Measurements from ENCODE around the gene METAP1. TPM values are rescaled to one million over a fixed set of nuclear protein-coding genes. Genes with fewer than 3 reads are reported as not detected.

Gene METAP1
- total and polyA plus RNA-seq, 2 donors (not counting 1 experiment from before 2014, with no cell fraction given): 20.4 to 40.0 TPM

- TF ChIP-seq EZH2 (IDR thresholded peaks at IDR 0.05; ENCODE audit: borderline replicate concordance, insufficient read depth, low read depth, low read length, poor library complexity, severe bottlenecking): no peak
- TF ChIP-seq, protein P1, sequence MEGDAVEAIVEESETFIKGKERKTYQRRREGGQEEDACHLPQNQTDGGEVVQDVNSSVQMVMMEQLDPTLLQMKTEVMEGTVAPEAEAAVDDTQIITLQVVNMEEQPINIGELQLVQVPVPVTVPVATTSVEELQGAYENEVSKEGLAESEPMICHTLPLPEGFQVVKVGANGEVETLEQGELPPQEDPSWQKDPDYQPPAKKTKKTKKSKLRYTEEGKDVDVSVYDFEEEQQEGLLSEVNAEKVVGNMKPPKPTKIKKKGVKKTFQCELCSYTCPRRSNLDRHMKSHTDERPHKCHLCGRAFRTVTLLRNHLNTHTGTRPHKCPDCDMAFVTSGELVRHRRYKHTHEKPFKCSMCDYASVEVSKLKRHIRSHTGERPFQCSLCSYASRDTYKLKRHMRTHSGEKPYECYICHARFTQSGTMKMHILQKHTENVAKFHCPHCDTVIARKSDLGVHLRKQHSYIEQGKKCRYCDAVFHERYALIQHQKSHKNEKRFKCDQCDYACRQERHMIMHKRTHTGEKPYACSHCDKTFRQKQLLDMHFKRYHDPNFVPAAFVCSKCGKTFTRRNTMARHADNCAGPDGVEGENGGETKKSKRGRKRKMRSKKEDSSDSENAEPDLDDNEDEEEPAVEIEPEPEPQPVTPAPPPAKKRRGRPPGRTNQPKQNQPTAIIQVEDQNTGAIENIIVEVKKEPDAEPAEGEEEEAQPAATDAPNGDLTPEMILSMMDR (IDR thresholded peaks at IDR 0.05): no peak
- ATAC-seq (ENCODE audit: low read depth) (no peak), DNase-seq (no peak)
- Histone ChIP-seq H2AFZ (ENCODE audit: insufficient read depth, low read depth, low read length, poor library complexity, severe bottlenecking) (no peak overlapping the region), H3K27ac (ENCODE audit: low read length in 2 of 2) (peak overlapping the region in 1 of 2 donors; percentile 10), H4K20me1 (ENCODE audit: control insufficient read depth, insufficient read depth, low read length, poor library complexity, severe bottlenecking) (no peaks in the 10 kb centered on the region), H3K79me2 (ENCODE audit: control insufficient read depth, insufficient read depth, low read length) (no peaks in the 10 kb centered on the region), H3K9me3 (ENCODE audit: control extremely low read depth in 1 of 3, control insufficient read depth in 2 of 3, insufficient read depth in 1 of 3, low read length in 2 of 3) (no peaks in the 10 kb centered on the region), H3K9ac (ENCODE audit: low read length) (no peak overlapping the region), H3K36me3 (replicated peaks in 1 of 2; ENCODE audit: control extremely low read depth in 1 of 2, control insufficient read depth in 1 of 2, extremely low read depth in 1 of 2, insufficient read depth in 2 of 2, low read length in 1 of 2) (peaks cover 13 to 43% of the 10 kb centered on the region in 2 experiments), H3K27me3 (replicated peaks in 1 of 4; ENCODE audit: control extremely low read depth in 1 of 4, control insufficient read depth in 3 of 4, insufficient read depth in 4 of 4, low read length in 3 of 4) (no peaks in the 10 kb centered on the region), H3K4me1 (ENCODE audit: control insufficient read depth in 2 of 2, insufficient read depth in 2 of 2, low read length in 2 of 2) (no peaks in the 10 kb centered on the region), H3K4me2 (replicated peaks; ENCODE audit: low read depth, low read length, poor library complexity, severe bottlenecking) (no peak overlapping the region), H3K4me3 (ENCODE audit: control extremely low read depth in 1 of 5, extremely low read depth in 1 of 5, insufficient read depth in 1 of 5, low read depth in 2 of 5, low read length in 4 of 5) (no peak overlapping the region)
- Mint-ChIP-seq H3K9me3 (ENCODE audit: insufficient read depth) (no peaks in the 10 kb centered on the region), H3K27ac (no peak overlapping the region), H3K4me3 (no peak overlapping the region), H3K4me1 (peaks cover 14% of the 10 kb centered on the region), H3K27me3 (no peaks in the 10 kb centered on the region)
- intact Hi-C loops (cut with micrococcal nuclease): no loop called here
- ChIA-PET POLR2A (no interaction called here), CTCF (interaction anchor here (1.2 to 12.5 kb wide), 3 partner anchors 23 to 903 kb away, joined by 3 to 173 read pairs (median 60); partner anchors contain the start of gene METAP1)
Observed at GRCh38 chr4:99052902-99053301, 57.4 kb downstream of the METAP1 start.

GRCh38 chr4:99054428-99054994 lies 59.0 kb downstream of the METAP1 start:
- H3K36me3 ChIP-seq (replicated peaks in 1 of 2; ENCODE audit: control extremely low read depth in 1 of 2, control insufficient read depth in 1 of 2, extremely low read depth in 1 of 2, insufficient read depth in 2 of 2, low read length in 1 of 2): peaks cover 5 to 40% of the 10 kb centered on the region in 2 experiments
- no peaks in the 10 kb centered on the region for H3K79me2 ChIP-seq (ENCODE audit: control insufficient read depth, insufficient read depth, low read length)
- H3K27me3 Mint-ChIP-seq: no peaks in the 10 kb centered on the region
- WGBS (ENCODE audit: insufficient coverage): 89% methylated on average over 1 of the region's 3 CpGs
- H3K4me3 ChIP-seq (ENCODE audit: control extremely low read depth in 1 of 5, extremely low read depth in 1 of 5, insufficient read depth in 1 of 5, low read depth in 2 of 5, low read length in 4 of 5): no peak overlapping the region
- ChIA-PET POLR2A (no interaction called here), CTCF (interaction anchor here (1.1 to 12.5 kb wide), 6 partner anchors 9 to 904 kb away, joined by 3 to 173 read pairs (median 8); partner anchors contain the start of gene METAP1)
- H3K4me3 Mint-ChIP-seq: no peak overlapping the region
- intact Hi-C loops (cut with micrococcal nuclease): no loop called here
- no peak for ATAC-seq (ENCODE audit: low read depth)
- H4K20me1 ChIP-seq (ENCODE audit: control insufficient read depth, insufficient read depth, low read length, poor library complexity, severe bottlenecking): no peaks in the 10 kb centered on the region
- no peak overlapping the region for H3K27ac ChIP-seq (ENCODE audit: low read length in 2 of 2)
- peak overlapping the region; percentile 46 for H3K27ac Mint-ChIP-seq
- H3K9me3 ChIP-seq (ENCODE audit: control extremely low read depth in 1 of 3, control insufficient read depth in 2 of 3, insufficient read depth in 1 of 3, low read length in 2 of 3): no peaks in the 10 kb centered on the region
- H3K4me1 Mint-ChIP-seq: peaks cover 14% of the 10 kb centered on the region
- H3K27me3 ChIP-seq (replicated peaks in 1 of 4; ENCODE audit: control extremely low read depth in 1 of 4, control insufficient read depth in 3 of 4, insufficient read depth in 4 of 4, low read length in 3 of 4): no peaks in the 10 kb centered on the region
- DNase-seq: no peak
- H3K4me1 ChIP-seq (ENCODE audit: control insufficient read depth in 2 of 2, insufficient read depth in 2 of 2, low read length in 2 of 2): no peaks in the 10 kb centered on the region
- TF ChIP-seq EZH2 (IDR thresholded peaks at IDR 0.05; ENCODE audit: borderline replicate concordance, insufficient read depth, low read depth, low read length, poor library complexity, severe bottlenecking): no peak
- TF ChIP-seq, protein P1 (IDR thresholded peaks at IDR 0.05): no peak
- H3K9ac ChIP-seq (ENCODE audit: low read length): no peak overlapping the region
- no peaks in the 10 kb centered on the region for H3K9me3 Mint-ChIP-seq (ENCODE audit: insufficient read depth)
- no peak overlapping the region for H2AFZ ChIP-seq (ENCODE audit: insufficient read depth, low read depth, low read length, poor library complexity, severe bottlenecking)
- no peak overlapping the region for H3K4me2 ChIP-seq (replicated peaks; ENCODE audit: low read depth, low read length, poor library complexity, severe bottlenecking)

Measured in B cell (primary cell).